GM19452 (cell line): Measurements from ENCODE around the gene MECR.
"Not testable (repeated sequence)": the region's sequence is repeated elsewhere in the genome, so short reads cannot be mapped to it uniquely, and the experiment has no call there.

Experiments used
- ATAC-seq: cut with Tn5 transposase; IDR thresholded peaks from one replicate; pipeline ENCODE4 v1.9.1; 2021; ENCODE audit not compliant: unreplicated experiment

MECR gene

DNA sequence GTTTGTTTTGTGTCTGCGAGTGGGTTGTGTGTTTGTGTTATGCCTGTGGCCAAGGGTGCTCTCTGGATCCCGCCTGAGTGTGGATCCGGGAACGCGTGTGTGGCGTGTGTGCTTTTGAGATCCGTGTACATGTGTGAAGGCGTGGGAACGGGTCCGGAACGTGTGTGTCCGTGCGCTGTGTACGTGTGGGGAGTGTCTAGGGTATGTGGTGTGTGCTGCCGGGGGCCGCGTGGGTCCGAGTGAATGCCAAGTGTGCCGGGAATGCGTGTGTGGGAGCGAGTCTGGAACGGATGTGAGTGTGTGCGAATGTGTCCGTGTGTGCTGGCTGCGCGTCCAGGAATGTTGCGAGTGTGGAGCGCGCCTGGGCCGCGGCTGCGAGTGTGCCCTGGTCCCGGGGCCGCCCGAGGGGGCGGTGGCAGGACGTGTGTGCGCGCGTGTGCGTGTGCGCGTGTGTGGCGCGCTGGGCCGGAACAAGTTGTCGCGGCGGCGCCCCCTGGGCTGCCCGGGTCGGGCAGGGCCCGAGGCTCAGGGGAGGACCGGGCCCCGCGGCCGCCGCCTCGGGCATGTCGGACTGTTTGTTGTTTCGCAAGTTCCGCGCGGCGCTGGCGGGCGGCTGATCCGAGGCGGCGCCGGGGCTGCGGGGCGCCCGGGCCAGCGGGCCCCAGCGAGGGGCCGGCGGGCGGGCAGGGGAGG is 6.5 kb upstream of the MECR start:
- ATAC-seq = no peak

DNA sequence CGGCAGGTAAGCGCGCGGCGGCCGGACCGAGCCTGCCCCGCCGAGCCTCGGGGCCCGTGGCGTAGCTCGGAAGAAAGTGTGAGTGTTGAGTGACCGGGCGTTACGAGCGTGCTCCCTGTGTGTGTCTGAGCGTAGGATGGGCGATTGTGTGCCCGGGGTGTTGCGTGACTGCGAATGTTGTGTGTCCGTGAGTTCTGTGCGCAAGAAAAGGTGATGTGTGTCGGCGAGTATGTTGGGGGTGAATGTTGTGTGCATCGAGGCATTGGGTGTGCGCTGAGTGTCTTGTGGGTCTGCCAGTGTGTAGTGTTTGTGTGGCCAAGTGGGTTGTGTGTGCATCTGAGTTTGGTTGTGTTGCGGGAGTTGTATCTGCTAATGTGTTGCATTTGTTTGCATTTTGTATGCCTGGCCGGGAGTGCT is 6.0 kb upstream of the MECR start:
- ATAC-seq = no peak

DNA sequence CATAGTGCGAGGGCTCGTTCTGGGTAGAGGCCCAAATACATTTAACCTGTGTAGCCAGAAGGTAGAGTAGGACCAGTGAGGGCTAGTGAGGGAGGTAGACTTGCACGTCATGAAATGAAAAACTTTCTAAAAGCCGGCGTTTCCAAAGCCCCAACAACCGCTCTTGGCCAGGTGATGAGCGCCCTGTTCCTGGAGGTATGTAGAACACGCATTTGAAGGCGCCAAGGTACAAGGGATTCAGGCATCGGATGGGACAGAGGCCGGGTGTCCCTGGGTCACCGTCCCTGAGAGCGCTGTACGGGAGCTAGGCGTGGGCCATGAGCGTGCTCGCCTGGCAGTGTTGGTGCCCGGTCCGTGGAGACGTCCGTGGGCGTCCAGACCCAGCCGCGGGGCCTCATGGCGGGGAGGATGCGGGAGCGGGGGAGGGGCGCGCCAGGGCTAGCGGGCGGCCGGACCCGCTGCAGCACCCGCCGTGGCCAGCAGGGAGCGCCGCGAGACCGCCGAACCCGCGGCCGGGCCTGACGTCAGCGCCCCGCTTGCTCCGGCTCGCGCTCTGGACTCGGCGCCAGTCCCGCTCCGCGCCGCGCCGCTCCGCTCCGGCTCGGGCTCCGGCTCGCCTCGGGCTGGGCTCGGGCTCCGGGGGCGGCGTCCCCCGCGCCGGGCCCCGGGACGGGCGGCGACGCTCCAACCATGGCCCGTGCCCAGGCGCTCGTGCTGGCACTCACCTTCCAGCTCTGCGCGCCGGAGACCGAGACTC is 5.4 kb upstream of the MECR start, which contains the start of gene PTPRU:
TSS of gene PTPRU (plus strand) at position 568 of the 757 bp plus-strand sequence. CDS start at position 691, 123 bp downstream.
- peak; percentile 71 for ATAC-seq

DNA sequence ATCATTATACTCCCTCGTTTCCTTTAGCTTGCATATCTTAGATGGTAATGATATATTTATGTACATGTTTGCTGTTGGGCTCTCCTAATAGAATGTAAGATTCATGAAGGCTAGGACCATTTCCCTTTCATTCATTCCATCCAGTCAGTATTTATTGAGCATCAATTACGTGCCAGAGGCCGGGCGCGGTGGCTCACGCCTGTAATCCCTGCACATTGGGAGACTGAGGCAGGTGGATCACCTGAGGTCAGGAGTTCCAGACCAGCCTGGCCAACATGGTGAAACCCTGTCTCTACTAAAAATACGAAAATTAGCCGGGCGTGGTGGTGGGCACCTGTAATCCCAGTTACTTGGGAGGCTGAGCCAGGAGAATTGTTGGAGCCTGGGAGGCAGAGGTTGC is 4.1 kb upstream of the MECR start:
- not testable (repeated sequence) for ATAC-seq

DNA sequence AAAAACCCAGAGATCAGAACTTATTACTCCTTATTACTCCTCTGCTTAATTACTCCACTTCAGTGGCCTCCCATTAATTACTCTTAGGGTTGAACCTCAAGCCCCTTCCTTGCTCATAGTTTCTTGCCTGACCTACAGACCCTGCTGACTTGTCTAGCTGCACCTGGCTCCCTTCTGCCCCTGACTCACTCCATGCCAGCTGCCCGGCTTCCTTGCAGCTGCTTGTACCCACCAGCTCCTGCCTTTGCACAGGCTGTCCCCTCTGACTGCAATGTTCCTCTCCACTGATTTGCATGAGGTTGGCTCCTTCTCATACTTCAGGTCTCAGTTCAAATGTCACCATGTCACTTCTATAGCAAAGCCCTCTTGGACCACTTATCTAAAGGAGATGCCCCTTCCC is 3.7 kb upstream of the MECR start:
- no peak for ATAC-seq

DNA sequence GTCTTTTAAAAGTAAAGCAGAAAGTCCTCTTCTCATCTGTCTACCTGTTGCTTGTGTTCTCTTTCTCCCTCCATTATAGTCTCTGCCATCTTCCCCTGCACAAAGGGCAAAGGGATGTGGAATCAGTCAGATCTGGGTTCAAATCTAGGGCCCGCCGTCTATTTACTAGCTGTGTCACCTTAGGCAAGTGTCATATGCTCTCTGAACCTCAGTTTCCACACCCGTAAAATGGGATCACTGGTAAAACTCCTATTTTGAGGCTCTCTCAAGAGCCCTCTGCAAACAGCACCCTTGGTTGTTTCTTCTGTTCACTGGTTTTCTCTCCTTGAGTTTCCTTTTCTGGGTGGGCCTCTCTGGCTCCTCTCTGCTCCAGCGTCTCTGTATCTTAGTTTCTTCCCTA is 3.0 kb upstream of the MECR start:
- ATAC-seq = no peak

DNA sequence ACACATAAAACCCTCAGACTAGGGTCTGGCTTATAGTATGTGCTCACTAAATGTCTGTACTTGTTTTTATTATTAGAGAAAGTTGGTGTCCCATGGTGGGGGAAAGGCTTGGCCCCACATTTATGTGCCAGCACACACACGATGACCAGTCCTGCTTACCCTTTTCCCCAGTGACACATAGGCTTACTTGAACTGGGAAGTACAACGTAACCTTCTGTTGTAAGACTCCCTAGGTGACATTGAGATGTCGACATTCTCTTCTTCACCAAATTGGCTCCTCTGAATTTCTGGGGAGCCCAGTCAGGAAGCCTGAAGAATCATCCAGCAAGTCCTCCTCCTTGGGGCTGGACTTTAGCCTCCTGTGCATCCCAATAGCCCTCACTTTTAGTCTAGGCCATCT is 1.7 kb upstream of the MECR start:
- no peak for ATAC-seq

DNA sequence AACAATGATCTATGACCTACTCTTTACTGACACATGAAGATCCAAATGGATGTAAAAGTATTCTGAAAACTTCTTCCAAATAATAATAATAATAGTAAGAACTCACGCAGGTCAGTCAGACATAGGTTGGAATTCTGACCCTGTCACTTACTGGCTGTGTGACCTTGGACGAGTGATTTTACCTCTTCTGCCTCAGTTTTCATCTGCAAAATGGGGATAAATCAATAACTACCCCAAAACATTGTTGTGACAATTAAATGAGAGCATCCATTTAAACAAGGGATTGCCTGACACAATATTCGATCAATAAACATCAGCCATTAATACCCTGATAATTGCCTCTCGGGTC is 556 bp downstream of the MECR start:
- ATAC-seq = no peak

DNA sequence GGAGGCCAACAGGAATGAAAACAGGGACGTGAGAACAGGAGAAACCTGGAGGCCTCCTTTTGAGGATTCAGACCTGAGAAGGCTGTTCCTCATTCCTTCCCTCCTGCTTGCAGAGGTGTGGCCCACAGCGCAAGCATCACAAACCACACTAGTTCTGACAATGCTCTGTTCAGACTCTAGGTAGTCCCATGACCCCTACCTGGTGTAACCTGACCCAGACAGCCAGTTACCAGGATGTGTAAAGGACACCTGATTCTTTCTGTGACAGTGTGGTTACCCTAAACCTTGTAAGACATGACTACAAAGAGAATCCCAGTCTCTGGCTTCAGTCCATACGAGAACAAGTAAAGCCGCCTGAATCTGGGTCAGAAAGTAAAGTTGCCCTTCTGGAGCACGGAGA is 3.2 kb downstream of the MECR start:
- no peak for ATAC-seq

DNA sequence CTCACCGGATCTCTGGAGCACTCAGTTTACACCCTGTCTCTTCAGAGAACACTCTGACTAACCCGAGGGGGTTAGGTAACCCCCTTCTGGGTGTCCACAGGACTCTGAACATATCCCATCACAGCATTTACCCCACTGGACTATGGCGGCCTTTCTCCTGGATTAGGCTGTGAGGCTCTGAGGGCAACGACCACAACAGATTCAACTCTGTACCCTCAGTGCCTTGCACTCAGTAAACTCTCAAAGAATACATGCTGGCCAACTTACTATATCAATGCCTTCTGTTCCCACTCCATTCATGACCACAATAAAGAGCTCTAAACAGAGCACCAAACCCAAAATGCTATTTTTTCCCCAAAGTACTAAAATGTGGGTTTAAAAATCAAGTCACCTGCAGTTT is 5.4 kb downstream of the MECR start:
- no peak for ATAC-seq

DNA sequence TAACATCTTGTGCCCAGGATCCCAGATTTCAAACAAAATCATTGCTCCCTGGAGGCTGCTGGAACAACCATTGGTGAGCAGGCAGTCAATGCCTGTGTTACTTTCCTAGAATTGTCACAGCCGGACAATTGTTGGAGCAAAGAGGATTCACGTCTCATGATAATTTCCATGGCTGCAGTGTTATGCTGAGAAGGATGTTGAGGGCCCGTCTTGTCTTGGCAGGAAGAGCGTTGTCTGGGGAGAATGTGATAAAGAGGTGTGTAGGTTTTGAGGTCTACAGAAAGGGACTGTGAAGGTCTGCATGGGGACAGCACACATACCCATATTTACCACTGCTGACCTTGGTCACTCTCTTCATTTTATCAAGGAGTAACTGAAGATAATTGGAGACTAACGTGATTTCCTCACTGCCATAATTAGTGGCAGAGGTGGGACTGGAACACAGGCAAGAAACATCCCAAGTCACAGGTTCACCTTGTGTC is 6.3 kb downstream of the MECR start:
- ATAC-seq = no peak

DNA sequence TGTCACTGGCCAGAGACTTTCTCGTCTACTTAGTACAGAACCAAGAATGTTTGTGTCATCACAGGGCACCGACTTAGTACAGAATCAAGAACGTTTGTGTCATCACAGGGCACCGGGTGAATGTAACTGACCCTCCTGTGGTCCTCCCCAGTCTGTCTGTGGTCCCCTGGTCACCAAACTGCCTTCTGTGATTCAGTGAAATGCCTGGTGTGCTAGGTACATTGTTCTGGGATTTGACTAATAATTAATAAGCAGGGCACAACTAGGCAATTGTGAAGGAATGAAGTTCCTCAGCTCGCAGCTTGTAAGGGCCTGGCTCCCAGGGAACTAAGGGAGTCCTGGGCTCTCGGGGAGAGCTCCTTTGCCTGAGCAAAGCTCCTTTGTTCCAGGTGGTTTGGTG is 7.2 kb downstream of the MECR start:
- ATAC-seq = no peak

DNA sequence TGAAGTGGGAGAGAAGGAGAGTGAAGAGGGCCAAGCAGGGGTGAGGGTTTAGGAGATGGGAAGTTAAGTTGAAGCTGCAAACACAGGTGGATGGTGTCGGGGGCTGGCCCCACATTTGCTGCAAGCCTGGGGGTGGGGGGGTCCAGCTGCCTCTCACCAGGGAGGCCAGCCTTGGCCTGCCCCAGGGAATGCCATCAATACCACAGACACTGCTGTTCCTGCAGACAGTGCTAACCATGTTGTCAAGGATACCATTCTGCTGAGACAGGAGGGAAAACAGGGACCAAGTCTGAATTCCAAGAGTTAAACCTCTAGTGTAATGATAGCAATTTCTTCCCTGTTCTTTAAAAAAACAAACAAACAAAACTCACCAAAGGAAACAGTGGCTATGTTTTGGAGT is 8.0 kb downstream of the MECR start:
- no peak for ATAC-seq

DNA sequence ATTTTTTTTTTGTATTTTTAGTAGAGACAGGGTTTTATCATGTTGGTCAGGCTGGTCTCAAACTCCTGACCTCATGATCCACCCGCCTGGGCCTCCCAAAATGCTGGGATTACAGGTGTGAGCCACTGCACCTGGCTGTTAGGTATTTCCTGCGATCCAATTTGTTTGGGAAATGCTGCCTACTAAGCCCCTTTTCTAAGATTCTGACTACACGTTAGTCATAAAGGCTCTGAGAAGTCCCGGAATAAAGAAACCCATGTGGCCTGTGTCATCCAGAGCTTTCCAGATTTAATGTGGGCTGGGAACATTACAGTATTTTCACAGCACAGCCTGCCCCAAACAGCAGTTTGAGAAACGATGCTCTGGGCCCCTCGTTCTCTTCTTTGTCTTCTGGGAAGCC is 8.5 kb downstream of the MECR start:
- ATAC-seq = not testable (repeated sequence)

DNA sequence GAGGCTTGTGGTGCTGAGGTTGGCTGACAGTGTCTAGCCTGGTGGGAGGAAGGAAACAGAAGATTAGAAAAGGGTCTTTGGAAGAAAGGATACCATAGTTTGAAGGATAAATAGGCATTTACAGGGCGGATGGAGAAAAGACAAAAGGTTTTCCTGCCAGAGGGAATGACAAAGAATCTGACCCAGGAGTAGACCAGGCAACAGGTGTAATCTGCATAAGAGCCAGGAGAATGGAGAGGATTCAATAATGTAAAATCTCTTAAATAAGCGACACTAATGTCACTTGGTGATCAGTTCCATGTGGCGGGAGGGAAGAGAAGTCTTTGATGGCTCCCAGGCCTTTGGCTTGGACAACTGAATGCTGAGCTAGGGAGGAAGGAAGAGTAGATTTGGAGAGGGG is 9.4 kb downstream of the MECR start:
- ATAC-seq = no peak

DNA sequence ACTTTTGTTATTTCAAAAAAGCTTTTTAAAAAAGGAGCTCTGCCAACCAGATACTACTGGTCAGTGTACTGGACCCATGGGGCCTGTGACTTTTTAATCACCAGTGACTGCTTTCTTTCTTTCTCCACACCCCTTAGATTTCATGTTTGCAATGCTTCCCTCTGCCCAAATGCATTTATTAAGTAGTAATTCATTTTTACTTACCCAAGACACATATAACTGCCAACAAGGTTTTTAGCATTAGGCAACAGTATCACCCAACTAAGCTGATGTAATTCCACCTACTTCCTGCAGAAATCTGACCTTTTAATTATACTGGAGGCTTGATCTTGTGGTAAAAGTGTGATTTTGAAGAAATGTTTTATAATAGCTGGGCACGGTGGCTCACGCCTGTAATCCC is 12.5 kb downstream of the MECR start:
- no peak for ATAC-seq

DNA sequence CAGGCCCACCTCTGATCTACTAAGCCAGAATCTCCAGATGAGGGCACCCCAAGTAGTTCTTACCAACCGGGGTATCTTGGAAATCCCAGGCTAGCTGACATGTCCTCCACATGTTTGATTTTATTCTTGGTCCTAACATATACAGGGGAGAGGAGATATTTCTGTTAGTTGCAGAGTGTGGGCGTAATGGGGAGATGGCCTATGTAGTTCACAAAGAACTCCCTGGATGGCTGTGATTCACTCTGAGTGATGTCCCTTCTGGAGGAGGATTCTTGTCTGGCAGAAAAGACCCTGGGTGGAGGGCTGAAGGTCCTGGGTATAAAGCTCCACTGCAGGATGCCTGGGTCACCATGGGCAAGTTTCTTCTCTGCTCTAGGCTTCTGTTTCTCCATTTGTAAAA is 13.1 kb downstream of the MECR start:
- ATAC-seq = no peak

DNA sequence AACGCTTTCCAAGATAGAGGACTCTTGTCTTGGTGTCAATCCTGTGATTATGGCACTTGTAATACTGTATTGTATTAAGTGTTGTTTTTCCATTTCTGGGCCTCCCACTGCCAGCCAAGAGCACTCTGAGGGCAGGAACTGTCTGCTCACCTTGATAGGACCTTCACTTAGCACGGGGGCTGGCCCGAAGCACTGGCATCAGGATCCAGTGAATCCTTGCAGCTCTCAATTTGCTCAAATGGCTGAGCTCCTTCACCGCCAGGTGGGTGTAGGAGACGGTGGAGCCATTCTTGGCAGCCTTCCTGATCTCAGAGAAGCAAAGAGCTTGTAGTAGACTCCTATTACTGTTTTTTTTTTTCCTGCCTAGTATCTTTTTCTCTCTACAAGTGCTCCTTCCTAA is 17.7 kb downstream of the MECR start:
- no peak for ATAC-seq

DNA sequence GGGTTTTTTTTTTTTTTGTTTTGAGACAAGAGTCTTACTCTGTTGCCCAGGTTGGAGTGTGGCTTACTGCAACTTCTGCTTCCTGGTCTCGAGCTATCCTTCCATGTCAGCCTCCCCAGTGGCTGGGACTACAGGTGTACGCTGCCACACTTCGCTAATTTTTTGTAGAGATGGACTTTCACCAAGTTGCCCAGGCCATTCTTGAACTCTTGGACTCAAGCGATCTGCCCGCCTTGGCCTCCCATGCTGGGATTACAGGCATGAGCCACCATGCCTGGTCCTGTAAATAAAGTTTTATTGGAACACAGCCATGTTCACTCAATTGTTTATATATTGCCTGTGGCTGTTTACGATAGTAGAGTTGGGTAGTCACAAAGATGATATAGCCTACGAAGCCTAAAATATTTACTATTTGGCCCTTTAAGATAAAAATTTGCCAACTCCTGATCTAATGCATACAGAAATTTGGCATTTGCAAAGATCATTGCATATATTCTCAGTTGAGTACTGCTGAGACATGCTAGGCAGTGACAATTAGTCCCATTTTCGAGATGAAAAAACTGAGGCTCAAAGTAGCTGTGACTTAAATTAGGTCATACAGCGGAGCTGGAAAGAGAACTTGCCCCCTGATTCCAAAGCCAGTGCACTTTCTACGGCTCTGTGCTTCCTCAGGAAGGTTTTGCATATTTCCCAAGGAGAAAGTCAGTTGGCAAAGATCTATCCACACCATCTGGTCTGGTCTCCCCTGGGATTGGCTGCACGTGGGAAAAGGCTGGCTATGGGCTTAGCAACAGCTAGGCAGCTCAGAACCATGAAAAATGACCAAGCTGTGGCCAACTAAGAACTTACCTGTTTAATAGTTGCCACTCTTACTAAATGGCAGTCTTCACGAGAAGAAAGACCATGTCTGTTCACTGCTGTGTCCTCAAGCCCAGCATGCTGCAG is 19.4 kb downstream of the MECR start:
- no peak for ATAC-seq

DNA sequence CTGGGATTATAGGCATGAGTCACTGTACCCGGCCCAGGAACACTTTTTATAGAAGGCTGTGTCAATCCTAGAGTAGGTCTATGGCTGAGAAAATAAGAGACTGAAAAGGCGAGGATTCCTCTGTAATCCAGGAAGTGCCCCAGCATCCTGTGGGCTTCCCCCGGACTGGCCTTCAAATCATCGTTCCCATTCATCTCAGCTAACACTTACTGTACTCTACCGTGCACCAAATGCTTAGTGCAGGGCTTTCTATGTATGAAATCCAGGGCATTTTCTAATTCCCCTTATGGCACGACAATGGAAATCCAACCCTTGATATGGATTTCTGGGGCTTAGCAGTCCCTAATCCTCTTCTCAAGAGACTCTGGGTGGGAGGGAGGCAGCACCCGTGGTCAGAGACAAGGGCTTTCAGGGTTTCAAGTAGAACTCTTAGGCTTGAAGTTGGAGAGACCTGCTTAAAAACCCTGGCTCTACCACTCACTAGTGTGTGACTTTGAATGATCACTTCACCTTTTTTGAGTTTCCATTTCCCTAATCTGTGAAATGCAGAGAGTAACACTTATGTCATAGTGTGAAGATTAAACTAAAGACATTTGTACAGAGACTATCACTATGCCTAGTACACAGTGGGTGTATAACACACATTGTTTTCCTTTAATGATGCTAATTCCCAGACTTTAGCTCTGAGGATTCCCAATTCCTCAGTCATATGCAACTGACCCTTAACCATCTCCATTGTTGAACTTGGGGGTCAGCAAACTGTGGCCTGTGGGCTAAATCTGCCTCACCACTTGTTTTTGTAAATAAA is 20.3 kb downstream of the MECR start:
- peak; percentile 62 for ATAC-seq

DNA sequence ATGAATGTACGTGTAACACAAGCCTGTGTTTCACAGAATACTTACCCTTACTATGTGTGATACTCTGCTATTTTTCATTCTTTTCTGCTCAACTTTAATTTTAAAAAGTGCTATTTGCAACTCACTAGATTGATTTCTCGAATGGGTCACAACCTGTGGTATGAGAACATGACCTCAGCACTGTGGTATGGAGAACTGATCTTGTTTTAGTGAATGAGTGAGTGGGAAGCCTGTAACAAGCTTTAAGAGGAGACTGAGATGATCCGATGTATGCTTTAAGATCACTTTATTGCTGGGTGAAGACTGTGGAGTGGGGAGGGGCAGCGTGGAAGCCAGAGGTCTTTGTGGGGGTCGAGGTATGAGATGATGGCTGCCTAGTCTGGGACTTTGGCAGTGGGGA is 21.6 kb downstream of the MECR start:
- no peak for ATAC-seq
